Astrocyte (in vitro differentiated cells and primary cell): ENCODE data around the gene EGFL7.

Source experiments
- CTCF ChIP-seq: IDR thresholded peaks from 2 replicates; pipeline ENCODE4 v1.5.1; 2011; ENCODE audit warnings: low read depth, mild to moderate bottlenecking, inconsistent platforms, low read length, moderate library complexity; ENCODE audit not compliant: insufficient read depth
- EZH2 ChIP-seq: IDR thresholded peaks from 2 replicates; pipeline ENCODE4 v1.6.1; 2012; ENCODE audit warnings: mild to moderate bottlenecking, low read length, inconsistent platforms; ENCODE audit not compliant: insufficient read depth

GRCh38 chr9:136622538-136622948 is 40.2 kb upstream of the EGFL7 start:
- TF ChIP-seq CTCF = no peak
- no peak for TF ChIP-seq EZH2
